ENCODE measurements around the gene NPW.

NPW gene

GRCh38 chr16:2058420-2058819 lies 38.8 kb downstream of the NPW start:
- no peak overlapping the region for H2AFZ ChIP-seq (ENCODE audit: low read depth, low read length)
- H4K20me1 ChIP-seq (ENCODE audit: insufficient read depth, low read length), result no peaks in the 10 kb centered on the region
- no peaks in the 10 kb centered on the region for H3K9me3 ChIP-seq (ENCODE audit: insufficient read depth, low read length)
- H3K27me3 ChIP-seq (ENCODE audit: low read depth, low read length), result no peaks in the 10 kb centered on the region
- H3K27ac ChIP-seq (ENCODE audit: low read length), result no peak overlapping the region
- H3K4me1 ChIP-seq (ENCODE audit: low read length), result no peaks in the 10 kb centered on the region
- no peak overlapping the region for H3K4me3 ChIP-seq (ENCODE audit: low read length)
- no peak overlapping the region for H3K4me2 ChIP-seq (ENCODE audit: low read length)
- TF ChIP-seq EZH2phosphoT487 (IDR thresholded peaks at IDR 0.05; ENCODE audit: low read depth), result no peak
- TF ChIP-seq, protein P1, sequence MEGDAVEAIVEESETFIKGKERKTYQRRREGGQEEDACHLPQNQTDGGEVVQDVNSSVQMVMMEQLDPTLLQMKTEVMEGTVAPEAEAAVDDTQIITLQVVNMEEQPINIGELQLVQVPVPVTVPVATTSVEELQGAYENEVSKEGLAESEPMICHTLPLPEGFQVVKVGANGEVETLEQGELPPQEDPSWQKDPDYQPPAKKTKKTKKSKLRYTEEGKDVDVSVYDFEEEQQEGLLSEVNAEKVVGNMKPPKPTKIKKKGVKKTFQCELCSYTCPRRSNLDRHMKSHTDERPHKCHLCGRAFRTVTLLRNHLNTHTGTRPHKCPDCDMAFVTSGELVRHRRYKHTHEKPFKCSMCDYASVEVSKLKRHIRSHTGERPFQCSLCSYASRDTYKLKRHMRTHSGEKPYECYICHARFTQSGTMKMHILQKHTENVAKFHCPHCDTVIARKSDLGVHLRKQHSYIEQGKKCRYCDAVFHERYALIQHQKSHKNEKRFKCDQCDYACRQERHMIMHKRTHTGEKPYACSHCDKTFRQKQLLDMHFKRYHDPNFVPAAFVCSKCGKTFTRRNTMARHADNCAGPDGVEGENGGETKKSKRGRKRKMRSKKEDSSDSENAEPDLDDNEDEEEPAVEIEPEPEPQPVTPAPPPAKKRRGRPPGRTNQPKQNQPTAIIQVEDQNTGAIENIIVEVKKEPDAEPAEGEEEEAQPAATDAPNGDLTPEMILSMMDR (IDR thresholded peaks at IDR 0.05; ENCODE audit: low read depth, low read length), result no peak
- no peak overlapping the region for H3K9ac ChIP-seq (ENCODE audit: low read length)
- H3K79me2 ChIP-seq (ENCODE audit: low read length), result no peaks in the 10 kb centered on the region
- H3K36me3 ChIP-seq (replicated peaks; ENCODE audit: low read depth, low read length), result no peaks in the 10 kb centered on the region

DNA sequence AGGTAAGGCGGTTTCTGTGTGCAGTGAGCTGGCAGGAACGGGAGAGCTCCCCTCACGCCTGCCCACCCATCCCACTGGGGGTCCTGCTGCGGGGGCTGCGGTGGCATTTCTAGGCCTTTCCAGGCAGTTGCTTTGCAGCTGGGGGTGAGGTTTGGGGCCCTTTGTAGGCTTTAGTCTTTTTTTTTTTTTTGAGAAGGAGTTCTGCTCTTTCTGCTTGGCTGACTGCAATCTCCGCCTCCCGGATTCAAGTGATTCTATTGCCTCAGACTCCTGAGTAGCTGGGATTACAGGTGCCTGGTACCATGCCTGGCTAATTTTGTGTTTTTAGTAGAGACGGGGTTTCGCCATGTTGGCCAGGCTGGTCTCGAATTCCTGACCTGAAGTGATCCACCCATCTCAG lies 39.3 kb downstream of the NPW start:
- H3K79me2 ChIP-seq (ENCODE audit: low read length), result no peaks in the 10 kb centered on the region
- no peak overlapping the region for H3K4me3 ChIP-seq (ENCODE audit: low read length)

GRCh38 chr16:2060346-2060745 lies 40.8 kb downstream of the NPW start:
- no peak overlapping the region for H2AFZ ChIP-seq (ENCODE audit: low read depth, low read length)
- no peaks in the 10 kb centered on the region for H3K79me2 ChIP-seq (ENCODE audit: low read length)
- H3K27ac ChIP-seq (ENCODE audit: low read length), result no peak overlapping the region
- H3K4me1 ChIP-seq (ENCODE audit: low read length), result no peaks in the 10 kb centered on the region
- no peaks in the 10 kb centered on the region for H3K9me3 ChIP-seq (ENCODE audit: insufficient read depth, low read length)
- TF ChIP-seq, protein P1 (IDR thresholded peaks at IDR 0.05; ENCODE audit: low read depth, low read length), result no peak
- TF ChIP-seq EZH2phosphoT487 (IDR thresholded peaks at IDR 0.05; ENCODE audit: low read depth), result no peak
- no peaks in the 10 kb centered on the region for H3K27me3 ChIP-seq (ENCODE audit: low read depth, low read length)
- H4K20me1 ChIP-seq (ENCODE audit: insufficient read depth, low read length), result no peaks in the 10 kb centered on the region
- no peak overlapping the region for H3K4me2 ChIP-seq (ENCODE audit: low read length)
- no peak overlapping the region for H3K9ac ChIP-seq (ENCODE audit: low read length)
- H3K36me3 ChIP-seq (replicated peaks; ENCODE audit: low read depth, low read length), result no peaks in the 10 kb centered on the region
- H3K4me3 ChIP-seq (ENCODE audit: low read length), result no peak overlapping the region

More for the DNA sequence above, 39.3 kb downstream of the NPW start:
- Histone ChIP-seq H4K20me1 (ENCODE audit: insufficient read depth, low read length) (no peaks in the 10 kb centered on the region), H3K4me1 (ENCODE audit: low read length) (no peaks in the 10 kb centered on the region), H3K9me3 (ENCODE audit: insufficient read depth, low read length) (no peaks in the 10 kb centered on the region), H2AFZ (ENCODE audit: low read depth, low read length) (no peak overlapping the region), H3K9ac (ENCODE audit: low read length) (no peak overlapping the region), H3K27ac (ENCODE audit: low read length) (no peak overlapping the region), H3K27me3 (ENCODE audit: low read depth, low read length) (no peaks in the 10 kb centered on the region), H3K4me2 (ENCODE audit: low read length) (no peak overlapping the region), H3K36me3 (replicated peaks; ENCODE audit: low read depth, low read length) (no peaks in the 10 kb centered on the region)
- TF ChIP-seq, protein P1 (IDR thresholded peaks at IDR 0.05; ENCODE audit: low read depth, low read length), result no peak
- TF ChIP-seq EZH2phosphoT487 (IDR thresholded peaks at IDR 0.05; ENCODE audit: low read depth), result no peak

- Histone ChIP-seq H3K4me3 (ENCODE audit: low read length) (no peak overlapping the region), H3K27me3 (ENCODE audit: low read depth, low read length) (no peaks in the 10 kb centered on the region), H3K79me2 (ENCODE audit: low read length) (no peaks in the 10 kb centered on the region), H3K4me2 (ENCODE audit: low read length) (no peak overlapping the region), H4K20me1 (ENCODE audit: insufficient read depth, low read length) (no peaks in the 10 kb centered on the region), H3K9ac (ENCODE audit: low read length) (no peak overlapping the region), H2AFZ (ENCODE audit: low read depth, low read length) (no peak overlapping the region), H3K27ac (ENCODE audit: low read length) (no peak overlapping the region), H3K9me3 (ENCODE audit: insufficient read depth, low read length) (no peaks in the 10 kb centered on the region), H3K4me1 (ENCODE audit: low read length) (no peaks in the 10 kb centered on the region), H3K36me3 (replicated peaks; ENCODE audit: low read depth, low read length) (peaks cover 6% of the 10 kb centered on the region)
- TF ChIP-seq, protein P1 (IDR thresholded peaks at IDR 0.05; ENCODE audit: low read depth, low read length), result no peak
- no peak for TF ChIP-seq EZH2phosphoT487 (IDR thresholded peaks at IDR 0.05; ENCODE audit: low read depth)
Measured at GRCh38 chr16:2061023-2061422, 41.4 kb downstream of the NPW start.
